ENCODE results near the gene PTP4A1.

Gene PTP4A1

DNA sequence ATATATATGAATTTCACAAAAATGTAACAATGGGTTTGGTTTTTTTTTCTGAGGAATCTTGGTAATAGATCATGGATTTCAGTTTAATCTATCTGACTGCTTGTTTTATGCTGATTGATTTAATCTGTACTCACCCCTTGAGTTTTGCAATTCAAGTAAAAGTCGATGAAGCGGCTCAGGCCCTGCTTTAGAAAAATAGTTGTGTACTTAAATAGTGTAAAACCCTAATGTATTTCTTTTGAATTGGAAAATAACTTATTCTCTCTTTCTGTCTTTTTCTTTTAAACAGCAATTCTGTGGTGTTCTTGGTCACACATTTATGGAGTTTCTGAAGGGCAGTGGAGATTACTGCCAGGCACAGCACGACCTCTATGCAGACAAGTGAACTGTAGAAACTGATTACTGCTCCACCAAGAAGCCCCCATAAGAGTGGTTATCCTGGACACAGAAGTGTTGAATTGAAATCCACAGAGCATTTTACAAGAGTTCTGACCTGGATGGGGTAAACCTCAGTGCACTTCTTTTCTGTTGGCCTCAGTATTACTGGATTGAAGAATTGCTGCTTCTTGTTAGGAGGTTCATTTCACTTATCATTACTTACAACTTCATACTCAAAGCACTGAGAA, 4.0 kb downstream of the PTP4A1 start:
- Histone ChIP-seq H3K79me2 (ENCODE audit: insufficient read depth, low read length) (peaks cover 63% of the 10 kb centered on the region), H4K20me1 (ENCODE audit: insufficient read depth, low read length) (peaks cover 40% of the 10 kb centered on the region), H3K4me3 (ENCODE audit: low read depth in 1 of 2, low read length in 2 of 2) (no peak overlapping the region), H3K9ac (ENCODE audit: low read depth, low read length) (no peak overlapping the region), H3K4me1 (ENCODE audit: insufficient read depth, low read length) (peaks cover 27% of the 10 kb centered on the region), H2AFZ (ENCODE audit: low read depth, low read length) (no peak overlapping the region), H3K4me2 (ENCODE audit: insufficient read depth, low read length) (peak overlapping the region; percentile 45; the same call in 1 of the 2 replicates), H3K27me3 (ENCODE audit: insufficient read depth, low read length, poor library complexity) (no peaks in the 10 kb centered on the region), H3K36me3 (ENCODE audit: insufficient read depth, low read length) (peaks cover 51% of the 10 kb centered on the region), H3K27ac (ENCODE audit: low read length) (no peak overlapping the region), H3K9me3 (ENCODE audit: insufficient read depth, low read length, severe bottlenecking) (no peaks in the 10 kb centered on the region)
- ATAC-seq (ENCODE audit: insufficient read depth, low read depth) (no peak), DNase-seq (no peak)
- TF ChIP-seq, protein P1, sequence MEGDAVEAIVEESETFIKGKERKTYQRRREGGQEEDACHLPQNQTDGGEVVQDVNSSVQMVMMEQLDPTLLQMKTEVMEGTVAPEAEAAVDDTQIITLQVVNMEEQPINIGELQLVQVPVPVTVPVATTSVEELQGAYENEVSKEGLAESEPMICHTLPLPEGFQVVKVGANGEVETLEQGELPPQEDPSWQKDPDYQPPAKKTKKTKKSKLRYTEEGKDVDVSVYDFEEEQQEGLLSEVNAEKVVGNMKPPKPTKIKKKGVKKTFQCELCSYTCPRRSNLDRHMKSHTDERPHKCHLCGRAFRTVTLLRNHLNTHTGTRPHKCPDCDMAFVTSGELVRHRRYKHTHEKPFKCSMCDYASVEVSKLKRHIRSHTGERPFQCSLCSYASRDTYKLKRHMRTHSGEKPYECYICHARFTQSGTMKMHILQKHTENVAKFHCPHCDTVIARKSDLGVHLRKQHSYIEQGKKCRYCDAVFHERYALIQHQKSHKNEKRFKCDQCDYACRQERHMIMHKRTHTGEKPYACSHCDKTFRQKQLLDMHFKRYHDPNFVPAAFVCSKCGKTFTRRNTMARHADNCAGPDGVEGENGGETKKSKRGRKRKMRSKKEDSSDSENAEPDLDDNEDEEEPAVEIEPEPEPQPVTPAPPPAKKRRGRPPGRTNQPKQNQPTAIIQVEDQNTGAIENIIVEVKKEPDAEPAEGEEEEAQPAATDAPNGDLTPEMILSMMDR (IDR thresholded peaks at IDR 0.05; ENCODE audit: borderline replicate concordance, extremely low read depth, low read length, poor library complexity, severe bottlenecking) = no peak
- TF ChIP-seq EZH2 (IDR thresholded peaks at IDR 0.05; ENCODE audit: borderline replicate concordance, low read depth, low read length, severe bottlenecking) = no peak

DNA sequence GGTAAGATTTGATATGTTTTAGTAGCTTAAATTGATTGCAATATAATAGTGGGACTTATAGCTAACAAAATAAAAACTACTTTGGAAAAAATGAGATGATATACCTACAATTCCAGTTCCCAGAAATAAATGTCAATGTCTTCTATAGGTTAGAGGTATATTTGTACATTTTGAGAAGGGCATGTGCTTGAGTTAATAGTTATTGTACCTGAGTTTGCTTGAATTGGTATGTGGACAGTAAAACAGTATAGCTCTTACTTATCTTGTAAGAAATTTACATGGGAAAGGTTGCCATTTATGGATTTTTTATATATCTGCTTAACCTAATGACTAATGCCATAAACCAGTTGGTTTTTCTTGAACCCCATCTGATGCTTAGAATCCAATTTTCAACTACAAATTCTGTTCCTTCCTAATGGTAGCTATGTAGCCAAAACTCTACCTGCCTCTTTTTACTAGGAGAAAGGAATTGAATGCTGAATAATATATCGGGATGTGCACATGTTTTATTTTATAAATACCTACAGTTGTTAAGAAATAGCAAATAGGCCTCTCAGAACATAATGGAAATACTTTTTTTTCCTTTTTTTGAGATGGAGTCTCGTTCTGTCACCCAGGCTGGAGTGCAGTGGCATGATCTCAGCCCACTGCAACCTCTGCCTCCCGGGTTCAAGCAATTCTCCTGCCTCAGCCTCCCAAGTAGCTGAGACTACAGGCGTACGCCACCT, 4.9 kb downstream of the PTP4A1 start:
- TF ChIP-seq EZH2 (IDR thresholded peaks at IDR 0.05; ENCODE audit: borderline replicate concordance, low read depth, low read length, severe bottlenecking) = no peak
- TF ChIP-seq, protein P1 (IDR thresholded peaks at IDR 0.05; ENCODE audit: borderline replicate concordance, extremely low read depth, low read length, poor library complexity, severe bottlenecking) = no peak
- Histone ChIP-seq H3K79me2 (ENCODE audit: insufficient read depth, low read length) (peaks cover 63% of the 10 kb centered on the region), H3K4me3 (ENCODE audit: low read depth in 1 of 2, low read length in 2 of 2) (peak overlapping the region in 1 of 2 experiments; percentile 5; a peak in 1 of 4 replicates), H2AFZ (ENCODE audit: low read depth, low read length) (no peak overlapping the region), H3K36me3 (ENCODE audit: insufficient read depth, low read length) (peaks cover 60% of the 10 kb centered on the region), H3K9ac (ENCODE audit: low read depth, low read length) (no peak overlapping the region), H4K20me1 (ENCODE audit: insufficient read depth, low read length) (peaks cover 40% of the 10 kb centered on the region), H3K27me3 (ENCODE audit: insufficient read depth, low read length, poor library complexity) (no peaks in the 10 kb centered on the region), H3K4me2 (ENCODE audit: insufficient read depth, low read length) (peak overlapping the region; percentile 18; the same call in 1 of the 2 replicates), H3K27ac (ENCODE audit: low read length) (no peak overlapping the region), H3K9me3 (ENCODE audit: insufficient read depth, low read length, severe bottlenecking) (no peaks in the 10 kb centered on the region), H3K4me1 (ENCODE audit: insufficient read depth, low read length) (peaks cover 20% of the 10 kb centered on the region)
- DNase-seq (no peak), ATAC-seq (ENCODE audit: insufficient read depth, low read depth) (no peak)

DNA sequence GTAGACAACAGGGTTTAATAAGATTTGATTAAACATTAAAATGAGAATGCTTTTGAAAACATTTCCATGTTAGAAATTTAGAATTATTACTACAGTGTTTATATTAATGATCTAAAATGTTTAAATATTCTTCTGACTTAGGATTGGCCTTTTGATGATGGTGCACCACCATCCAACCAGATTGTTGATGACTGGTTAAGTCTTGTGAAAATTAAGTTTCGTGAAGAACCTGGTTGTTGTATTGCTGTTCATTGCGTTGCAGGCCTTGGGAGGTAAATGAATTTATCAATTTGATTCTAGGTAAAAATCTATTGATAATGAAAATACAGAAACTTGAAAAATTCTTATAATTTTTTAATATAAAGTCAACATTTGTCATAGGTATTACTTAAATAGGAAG, 6.5 kb downstream of the PTP4A1 start:
- H3K79me2 ChIP-seq (ENCODE audit: insufficient read depth, low read length) = peaks cover 49% of the 10 kb centered on the region
- no peak for ATAC-seq (ENCODE audit: insufficient read depth, low read depth)
- H3K27me3 ChIP-seq (ENCODE audit: insufficient read depth, low read length, poor library complexity) = no peaks in the 10 kb centered on the region
- H3K9me3 ChIP-seq (ENCODE audit: insufficient read depth, low read length, severe bottlenecking) = no peaks in the 10 kb centered on the region
- no peak overlapping the region for H3K9ac ChIP-seq (ENCODE audit: low read depth, low read length)
- no peak overlapping the region for H3K4me3 ChIP-seq (ENCODE audit: low read depth in 1 of 2, low read length in 2 of 2)
- H2AFZ ChIP-seq (ENCODE audit: low read depth, low read length) = no peak overlapping the region
- DNase-seq = no peak
- peaks cover 19% of the 10 kb centered on the region for H3K4me1 ChIP-seq (ENCODE audit: insufficient read depth, low read length)
- peaks cover 71% of the 10 kb centered on the region for H3K36me3 ChIP-seq (ENCODE audit: insufficient read depth, low read length)
- H3K27ac ChIP-seq (ENCODE audit: low read length) = no peak overlapping the region
- no peak overlapping the region for H3K4me2 ChIP-seq (ENCODE audit: insufficient read depth, low read length)
- no peak for TF ChIP-seq EZH2 (IDR thresholded peaks at IDR 0.05; ENCODE audit: borderline replicate concordance, low read depth, low read length, severe bottlenecking)
- TF ChIP-seq, protein P1 (IDR thresholded peaks at IDR 0.05; ENCODE audit: borderline replicate concordance, extremely low read depth, low read length, poor library complexity, severe bottlenecking) = no peak
- peaks cover 40% of the 10 kb centered on the region for H4K20me1 ChIP-seq (ENCODE audit: insufficient read depth, low read length)

Measured in DND-41 (cell line).